ENCODE measurements around the gene RPL32. TPM values are rescaled to one million over a fixed set of nuclear protein-coding genes. Genes with fewer than 3 reads are reported as not detected.

RPL32 gene
- total and polyA plus RNA-seq, 2 donors (not counting 3 experiments of a cell fraction or from before 2014, with no cell fraction given) = 1,075 to 1,588 TPM

DNA sequence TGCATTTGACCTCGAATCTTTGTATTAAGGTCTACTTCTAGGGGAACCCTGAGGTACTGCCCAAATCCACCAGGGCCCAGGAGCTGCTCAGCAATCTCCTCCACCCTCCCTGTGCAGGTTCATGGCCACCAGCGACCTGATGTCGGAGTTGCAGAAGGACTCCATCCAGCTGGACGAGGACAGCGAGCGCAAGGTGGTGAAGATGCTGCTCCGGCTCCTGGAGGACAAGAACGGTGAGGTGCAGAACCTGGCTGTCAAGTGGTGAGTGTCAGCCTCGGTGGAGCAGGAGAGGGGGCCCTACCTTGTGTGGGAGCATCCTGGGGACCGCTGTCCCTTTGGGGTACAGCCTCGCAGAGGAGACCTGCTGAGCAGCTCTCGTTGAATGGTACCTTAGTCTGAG lies 38.0 kb downstream of the RPL32 start:
- POLR2A ChIA-PET = no interaction called here
- Histone ChIP-seq H3K4me1 (ENCODE audit: control insufficient read depth, extremely low read depth, insufficient read depth, low read length) (no peaks in the 10 kb centered on the region), H3K36me3 (ENCODE audit: control insufficient read depth in 2 of 2, extremely low read depth in 1 of 2, insufficient read depth in 2 of 2, low read length in 2 of 2) (no peaks in the 10 kb centered on the region), H3K4me3 (replicated peaks in 1 of 3; ENCODE audit: insufficient read depth in 1 of 3, low read depth in 1 of 3, low read length in 3 of 3) (no peak overlapping the region), H3K9me3 (replicated peaks; ENCODE audit: control insufficient read depth, insufficient read depth, low read length) (no peaks in the 10 kb centered on the region), H3K79me2 (ENCODE audit: control insufficient read depth, insufficient read depth, low read length) (no peaks in the 10 kb centered on the region), H3K9ac (replicated peaks; ENCODE audit: extremely low read depth, insufficient read depth, low read length) (no peak overlapping the region), H3K9me1 (replicated peaks; ENCODE audit: control insufficient read depth, extremely low read depth, insufficient read depth, low read length) (no peaks in the 10 kb centered on the region), H4K20me1 (replicated peaks; ENCODE audit: control insufficient read depth, extremely low read depth, insufficient read depth, low read length) (no peaks in the 10 kb centered on the region), H3K4me2 (ENCODE audit: insufficient read depth, low read length) (no peak overlapping the region), H3K27ac (ENCODE audit: insufficient read depth, low read depth, low read length) (no peak overlapping the region), H2AFZ (ENCODE audit: low read depth, low read length) (no peak overlapping the region), H3K27me3 (ENCODE audit: control insufficient read depth in 2 of 2, insufficient read depth in 2 of 2, low read length in 2 of 2) (no peaks in the 10 kb centered on the region)
- CTCF ChIA-PET = no interaction called here
- intact Hi-C loops (cut with micrococcal nuclease) (no loop called here), dilution Hi-C loops (cut with MboI; ENCODE audit: extremely low pct_ligation_motif_present, low sequenced_read_pairs) (no loop called here)
- no TSS peak for BruUV-seq (replicated peaks)
- DNase-seq (ENCODE audit: low read depth, low spot score) = no peak
- TF ChIP-seq POLR2AphosphoS5 (IDR thresholded peaks at IDR 0.05; ENCODE audit: insufficient read depth, low read depth, low read length) (no peak), POLR2A (IDR thresholded peaks at IDR 0.05; ENCODE audit: low read depth, low read length) (no peak), FOS (IDR thresholded peaks at IDR 0.05; ENCODE audit: borderline replicate concordance, insufficient read depth, low read length) (no peak), MYC (IDR thresholded peaks at IDR 0.05; ENCODE audit: low read depth, low read length) (no peak), EZH2 (IDR thresholded peaks at IDR 0.05; ENCODE audit: borderline replicate concordance, low read depth, low read length, severe bottlenecking) (no peak), GATA2 (IDR thresholded peaks at IDR 0.05; ENCODE audit: insufficient read depth, insufficient read length, low read depth, low read length) (no peak), JUN (IDR thresholded peaks at IDR 0.05; ENCODE audit: borderline replicate concordance, insufficient read depth, insufficient read length, low read depth) (no peak)
- TF ChIP-seq, protein P1, sequence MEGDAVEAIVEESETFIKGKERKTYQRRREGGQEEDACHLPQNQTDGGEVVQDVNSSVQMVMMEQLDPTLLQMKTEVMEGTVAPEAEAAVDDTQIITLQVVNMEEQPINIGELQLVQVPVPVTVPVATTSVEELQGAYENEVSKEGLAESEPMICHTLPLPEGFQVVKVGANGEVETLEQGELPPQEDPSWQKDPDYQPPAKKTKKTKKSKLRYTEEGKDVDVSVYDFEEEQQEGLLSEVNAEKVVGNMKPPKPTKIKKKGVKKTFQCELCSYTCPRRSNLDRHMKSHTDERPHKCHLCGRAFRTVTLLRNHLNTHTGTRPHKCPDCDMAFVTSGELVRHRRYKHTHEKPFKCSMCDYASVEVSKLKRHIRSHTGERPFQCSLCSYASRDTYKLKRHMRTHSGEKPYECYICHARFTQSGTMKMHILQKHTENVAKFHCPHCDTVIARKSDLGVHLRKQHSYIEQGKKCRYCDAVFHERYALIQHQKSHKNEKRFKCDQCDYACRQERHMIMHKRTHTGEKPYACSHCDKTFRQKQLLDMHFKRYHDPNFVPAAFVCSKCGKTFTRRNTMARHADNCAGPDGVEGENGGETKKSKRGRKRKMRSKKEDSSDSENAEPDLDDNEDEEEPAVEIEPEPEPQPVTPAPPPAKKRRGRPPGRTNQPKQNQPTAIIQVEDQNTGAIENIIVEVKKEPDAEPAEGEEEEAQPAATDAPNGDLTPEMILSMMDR (IDR thresholded peaks at IDR 0.05; ENCODE audit: extremely low read depth in 1 of 2, insufficient read depth in 1 of 2, low read depth in 1 of 2, low read length in 2 of 2) = no peak
- TF ChIP-seq, protein P2, sequence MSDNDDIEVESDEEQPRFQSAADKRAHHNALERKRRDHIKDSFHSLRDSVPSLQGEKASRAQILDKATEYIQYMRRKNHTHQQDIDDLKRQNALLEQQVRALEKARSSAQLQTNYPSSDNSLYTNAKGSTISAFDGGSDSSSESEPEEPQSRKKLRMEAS (IDR thresholded peaks at IDR 0.05; ENCODE audit: insufficient read depth, insufficient read length) = no peak
- FAIRE-seq = no peak

Data from endothelial cell of umbilical vein (primary cell).